Stimulated activated CD8-positive, alpha-beta memory T cell treated with anti-CD3 and anti-CD28 coated beads, Interleukin-2, amount 100 ng/mL, for 1 hour (primary cell): ENCODE measurements around the gene ITGB3BP.

ENCODE experiments used
- DNase-seq, 2 donors: peaks; one replicate each; pipeline ENCODE4 v3.0.0-alpha.2; 2020; ENCODE audit warnings: low read depth in 2 of 2

The ITGB3BP gene

DNA sequence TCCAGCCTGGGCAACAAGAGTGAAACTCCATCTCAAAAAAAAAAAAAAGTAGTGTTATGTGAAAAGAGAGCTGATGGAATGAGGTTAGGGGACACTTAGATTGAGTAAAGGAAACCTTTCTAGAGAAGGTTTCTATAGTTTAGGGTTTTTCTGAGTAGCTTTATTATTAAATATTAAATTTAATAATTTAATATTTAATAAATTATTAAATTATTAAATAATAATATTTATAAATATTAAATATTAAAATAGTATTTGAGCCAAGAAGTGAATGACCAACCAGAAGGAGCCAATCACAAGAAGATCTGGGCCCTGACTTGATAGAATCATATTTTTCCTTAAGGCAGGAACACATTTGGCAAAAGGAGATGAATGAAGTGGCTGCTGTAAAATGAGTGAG, 104.9 kb downstream of the ITGB3BP start:
- no peak for DNase-seq

DNA sequence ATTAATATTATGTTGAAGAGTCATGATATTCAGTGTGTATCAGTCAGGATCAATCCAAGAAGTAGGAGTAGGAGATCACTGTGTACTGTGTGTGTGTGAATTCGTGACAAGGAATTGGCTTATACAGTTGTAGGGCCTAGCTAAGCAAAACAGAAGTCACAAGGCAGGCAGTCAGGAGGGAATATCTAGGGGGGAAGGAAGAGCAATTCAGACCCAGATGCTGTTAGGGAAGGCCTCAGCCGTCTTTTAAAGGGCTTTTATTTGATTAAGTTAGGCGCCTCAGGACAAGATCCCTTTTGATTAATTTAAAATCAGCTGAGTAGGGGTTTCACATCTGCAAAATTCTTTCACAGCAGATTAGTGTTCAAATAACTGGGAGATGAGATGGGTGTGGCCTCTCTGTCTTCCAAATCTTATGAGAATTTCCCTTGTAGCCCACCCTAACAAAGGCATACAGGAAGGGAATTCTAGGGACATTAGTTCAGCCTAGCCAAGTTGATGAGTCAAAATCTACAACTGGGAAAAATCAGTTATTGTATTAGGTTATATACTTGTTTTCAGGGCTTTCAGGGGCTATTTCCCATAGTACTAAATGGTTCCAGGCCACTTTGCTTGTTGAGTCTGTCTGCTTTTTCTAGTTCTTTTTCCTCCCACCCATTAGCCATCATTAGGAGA, 108.2 kb downstream of the ITGB3BP start:
- no peak for DNase-seq

DNA sequence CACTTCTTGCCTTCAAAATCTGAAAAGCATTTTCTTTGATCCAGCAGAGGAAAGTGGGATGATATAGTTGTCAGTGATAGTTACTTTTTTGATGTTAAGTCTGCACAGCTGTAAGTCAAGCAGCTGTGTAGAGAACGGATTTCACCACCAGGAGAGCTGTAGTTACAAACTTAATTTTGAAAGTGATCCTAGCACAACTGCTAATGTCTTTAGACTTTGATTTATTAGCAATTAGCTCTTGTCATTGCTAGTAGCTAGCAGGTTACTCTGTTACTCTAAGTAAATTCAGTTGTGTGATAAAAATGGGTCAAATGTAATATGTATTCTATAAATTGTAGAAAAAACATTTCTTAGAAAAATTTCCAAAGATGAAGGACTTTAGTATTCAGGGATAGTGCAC, 109.6 kb downstream of the ITGB3BP start:
- no peak for DNase-seq

DNA sequence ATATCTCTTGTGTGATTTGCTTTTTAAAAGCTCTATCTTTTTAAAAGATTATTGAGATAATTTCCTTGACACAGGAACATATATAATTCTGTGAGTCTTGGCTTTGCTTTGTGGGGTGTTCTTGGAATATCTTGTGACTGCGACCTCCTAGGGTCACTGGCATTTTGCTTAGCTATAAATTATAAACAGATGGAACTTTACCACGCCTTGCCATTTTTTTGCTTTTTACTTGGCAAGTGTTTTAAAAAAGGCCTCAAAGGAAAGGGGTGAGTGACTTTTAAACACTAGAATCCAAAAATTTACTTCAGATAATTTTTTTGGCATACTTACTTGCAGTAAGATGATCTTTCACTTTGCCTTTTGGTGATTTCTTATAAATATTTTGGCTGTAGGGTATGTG, 112.0 kb downstream of the ITGB3BP start:
- no peak for DNase-seq

DNA sequence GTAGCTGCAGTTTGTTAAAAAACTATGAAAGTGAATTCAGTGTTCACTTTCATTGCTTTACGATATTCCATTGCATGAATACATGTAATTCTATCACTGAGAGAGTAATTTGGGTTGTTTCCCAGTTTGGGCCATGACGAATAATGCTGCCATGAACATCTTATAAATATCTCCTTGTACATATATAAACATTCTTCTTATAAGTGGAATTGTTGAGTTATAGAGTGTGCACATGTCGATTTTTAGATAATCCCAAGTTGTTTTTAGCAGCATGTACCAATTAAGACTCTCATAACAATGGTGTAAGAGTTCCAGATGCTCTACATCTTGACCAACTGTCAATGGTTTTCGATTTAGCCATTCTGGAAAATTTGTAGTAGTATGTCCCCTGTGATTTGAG, 114.7 kb downstream of the ITGB3BP start:
- no peak for DNase-seq

DNA sequence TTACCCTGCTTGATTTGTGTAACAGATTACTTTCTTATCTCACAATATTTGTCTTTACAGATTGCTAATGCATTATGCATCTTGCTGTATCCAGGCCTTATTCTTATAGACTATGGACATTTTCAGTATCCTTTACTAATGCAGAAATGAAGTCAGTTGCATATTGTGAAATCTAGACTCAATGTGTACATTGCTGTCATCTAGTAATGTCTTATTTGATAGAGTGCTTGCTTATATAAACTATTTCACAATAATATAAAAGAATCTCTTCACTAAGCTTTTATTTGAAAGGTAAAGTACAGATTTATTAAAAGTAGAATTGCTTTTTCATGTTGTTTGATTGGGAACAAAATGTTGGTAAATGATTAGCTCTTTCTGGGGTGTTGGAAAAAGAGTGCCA, 116.0 kb downstream of the ITGB3BP start:
- no peak for DNase-seq

DNA sequence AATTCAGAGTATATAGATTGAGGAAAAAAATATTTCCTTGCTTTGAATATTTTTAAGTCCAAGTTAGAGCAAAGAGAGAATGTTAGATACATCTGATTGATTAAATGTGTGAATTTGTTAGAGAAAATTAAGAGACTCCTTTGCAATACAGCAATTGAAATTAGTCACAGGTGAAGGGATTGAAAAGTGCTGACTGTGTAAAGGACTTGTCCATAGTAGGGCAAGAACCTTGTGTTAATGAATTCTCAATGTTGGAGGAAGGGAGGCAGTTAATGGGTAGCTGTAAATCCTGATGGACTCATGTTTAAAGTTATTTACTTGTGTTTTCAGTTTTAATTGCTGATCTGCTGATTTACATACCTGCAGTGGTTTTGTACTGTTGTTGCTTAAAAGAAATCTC, 117.0 kb downstream of the ITGB3BP start:
- no peak for DNase-seq

DNA sequence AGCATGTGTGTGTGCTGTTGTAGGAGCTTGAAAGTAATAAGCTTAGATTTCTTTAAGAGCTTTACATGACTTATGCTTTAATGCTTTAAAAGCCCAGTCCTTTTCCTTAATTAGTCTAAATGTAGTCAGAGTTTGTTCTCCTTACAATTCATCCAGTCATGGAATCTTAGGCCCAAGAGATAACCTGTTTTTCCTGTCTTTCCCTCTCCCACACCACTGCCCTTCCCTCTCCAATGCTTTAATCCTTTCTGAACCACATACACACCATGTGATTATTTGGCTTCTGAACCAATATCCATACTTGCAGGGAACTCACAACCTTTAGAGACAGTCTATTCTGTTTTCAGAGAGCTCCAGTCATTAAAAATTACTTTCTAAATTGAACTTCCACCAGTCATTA, 118.0 kb downstream of the ITGB3BP start:
- DNase-seq: no peak

DNA sequence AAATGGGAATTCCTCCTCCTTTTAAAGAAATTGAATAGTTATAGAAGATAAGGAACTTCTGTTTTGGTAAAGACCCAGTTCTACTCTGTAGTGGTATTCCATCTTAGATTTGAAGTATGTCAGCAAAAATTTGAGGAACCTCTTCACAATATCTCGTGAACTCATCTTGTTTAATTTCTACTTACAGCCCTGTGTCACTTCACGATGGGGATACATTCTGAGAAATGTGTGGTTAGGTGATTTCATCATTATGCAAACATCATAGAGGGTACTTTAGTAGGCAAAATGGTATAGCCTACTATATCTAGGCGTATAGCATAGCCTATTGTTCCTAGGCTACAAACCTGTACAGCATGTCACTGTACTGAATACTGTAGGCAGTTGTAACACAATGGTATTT, 119.6 kb downstream of the ITGB3BP start:
- DNase-seq: no peak

DNA sequence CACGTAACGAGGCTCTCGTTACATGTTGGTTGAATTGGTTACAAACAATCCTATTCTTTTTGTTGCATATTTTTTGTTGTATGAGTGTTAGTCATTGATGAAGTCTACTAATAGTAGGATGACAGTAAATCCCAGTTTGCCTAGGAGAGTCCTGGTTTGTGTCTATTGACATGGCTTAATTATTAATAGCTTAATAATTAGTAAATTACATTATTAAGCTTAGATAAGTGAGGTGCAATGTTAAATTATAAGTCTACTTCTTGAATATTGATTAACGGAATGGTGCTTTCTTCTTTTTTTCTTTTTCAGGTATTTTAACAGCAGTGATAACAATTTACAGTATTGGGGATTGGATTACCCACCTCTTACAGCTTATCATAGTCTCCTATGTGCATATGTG, 121.1 kb downstream of the ITGB3BP start:
- no peak for DNase-seq
